GM12801 (cell line): Measurements from ENCODE around the gene DIPK1C.

Experiments
- CTCF ChIP-seq: IDR thresholded peaks from one replicate; pipeline ENCODE4 v1.5.1; 2011; ENCODE audit warnings: control low read depth; ENCODE audit not compliant: insufficient read length; ENCODE audit errors: extremely low read depth

Gene DIPK1C

GRCh38 chr18:74498712-74499627 lies 41.9 kb upstream of the DIPK1C start:
- TF ChIP-seq CTCF = no peak

DNA sequence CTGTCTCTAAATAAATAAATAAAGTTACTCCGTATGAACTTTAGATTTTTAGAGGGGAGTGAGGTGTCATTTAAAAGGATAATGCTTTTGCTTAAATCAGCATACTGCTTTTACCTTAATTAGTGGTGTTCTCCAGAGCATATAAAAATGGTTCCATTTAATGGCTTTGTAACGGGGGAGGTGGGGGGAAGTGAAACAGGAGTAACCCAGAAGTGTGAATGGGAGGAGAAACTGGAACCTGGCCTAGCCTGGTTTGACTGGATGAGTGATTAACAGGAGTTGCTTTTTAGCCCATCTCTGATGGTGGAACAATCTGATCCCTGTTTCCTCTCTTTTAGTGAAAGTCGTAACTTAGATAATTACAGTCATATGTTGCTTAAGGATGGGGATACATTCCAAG lies 40.7 kb upstream of the DIPK1C start:
- TF ChIP-seq CTCF = no peak

DNA sequence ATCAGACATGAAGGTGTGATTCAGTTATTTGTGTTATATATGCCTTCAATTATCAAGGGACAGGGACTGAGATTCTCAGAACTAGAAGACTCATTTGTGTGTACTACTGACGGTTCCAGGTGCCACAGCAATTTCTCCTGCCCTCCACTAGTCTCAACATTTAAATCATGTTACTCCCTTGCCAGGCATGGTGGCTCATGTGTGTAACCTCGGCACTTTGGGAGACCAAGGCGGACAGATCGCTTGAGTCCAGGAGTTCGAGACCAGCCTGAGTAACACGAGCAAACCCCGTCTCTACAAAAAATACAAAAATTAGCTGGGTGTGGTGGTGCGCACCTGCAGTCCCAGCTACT lies 40.2 kb upstream of the DIPK1C start:
- TF ChIP-seq CTCF = no peak

GRCh38 chr18:74496508-74497323 lies 39.6 kb upstream of the DIPK1C start:
- TF ChIP-seq CTCF = no peak

GRCh38 chr18:74495581-74496507 lies 38.7 kb upstream of the DIPK1C start, which contains the start of gene CNDP2:
CNDP2 (plus strand) TSS chr18:74496363; CDS start chr18:74499974, 3,611 bp downstream.
- TF ChIP-seq CTCF = no peak

DNA sequence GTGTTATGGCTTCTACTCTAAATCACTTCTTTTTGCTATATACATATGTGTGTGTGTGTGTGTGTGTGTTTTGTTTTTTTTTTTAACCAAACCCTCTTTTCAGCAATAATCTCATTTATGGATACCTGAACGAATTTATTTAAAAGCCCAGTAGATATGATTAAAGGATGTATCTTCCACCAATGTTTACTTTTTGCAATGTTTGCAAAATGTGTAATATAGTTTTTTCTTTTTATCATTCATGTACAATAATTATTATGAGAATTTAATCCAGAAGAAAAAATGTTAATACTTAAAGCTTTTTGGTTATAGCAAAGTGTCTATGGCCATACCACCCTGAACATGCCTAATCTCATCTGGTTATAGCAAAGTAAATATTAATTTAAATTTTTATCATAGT lies 37.4 kb upstream of the DIPK1C start:
- no peak for TF ChIP-seq CTCF
